K562 (cell line): ENCODE data around the gene ACSF2. TPM values are rescaled to one million over a fixed set of nuclear protein-coding genes. Genes with fewer than 3 reads are reported as not detected.

Experiments used
- FIP1L1 ChIP-seq: fragments of 200-400 bp; formaldehyde crosslinking; IDR thresholded peaks from 2 replicates; pipeline ENCODE4 v1.6.1; 2018; ENCODE audit warnings: mild to moderate bottlenecking, low read depth, low read length; ENCODE audit not compliant: poor library complexity, severe bottlenecking
- GTF2A2 ChIP-seq: IDR thresholded peaks from 2 replicates; pipeline ENCODE4 v1.6.1; 2016; ENCODE audit warnings: mild to moderate bottlenecking, missing genetic modification characterization, missing compliant biosample characterization
- HLTF ChIP-seq: fragments of 450-650 bp; IDR thresholded peaks from 2 replicates; pipeline ENCODE4 v1.6.1; 2016
- KDM4B ChIP-seq, 2 experiments: fragments of 450-650 bp in 1 of 2; sonication (generic) in 1 of 2; IDR thresholded peaks; 2 replicates each; pipeline ENCODE4 v1.6.1; 2016 to 2017; ENCODE audit warnings: borderline replicate concordance in 2 of 2, antibody characterized with exemption in 1 of 2, low read depth in 1 of 2, mild to moderate bottlenecking in 1 of 2
- NCOA4 ChIP-seq: fragments of 450-650 bp; IDR thresholded peaks from 2 replicates; pipeline ENCODE4 v1.6.1; 2018; ENCODE audit warnings: mild to moderate bottlenecking; ENCODE audit not compliant: partially characterized antibody
- ZBTB1 ChIP-seq: sonication (generic); formaldehyde crosslinking; IDR thresholded peaks from 2 replicates; pipeline ENCODE4 v1.8.1; 2023; ENCODE audit warnings: missing genetic modification reagents, low read depth, mild to moderate bottlenecking, borderline replicate concordance
- ZNF134 ChIP-seq: fragments of 250-450 bp; sonication (Bioruptor Pico); conservative IDR thresholded peaks from 2 replicates; pipeline ENCODE4 v1.4.0; 2020
- ZNF232 ChIP-seq: sonication (generic); formaldehyde crosslinking; IDR thresholded peaks from 2 replicates; pipeline ENCODE4 v1.8.0; 2022; ENCODE audit warnings: mild to moderate bottlenecking, missing genetic modification reagents
- polyA plus RNA-seq, 8 experiments: library from polyadenylated mRNA; depleted of rRNA in 4 of 8; stranded (reverse) in 5 of 8; unstranded in 3 of 8; fragments of >200 nt; fragmentation: Nextera tagmentation in 2 of 8; fragmentation: Illumina TruSeq in 1 of 8; extraction: Ambion mirVana in 2 of 8; extraction: Trizol in 1 of 8; gene quantifications; 2 replicates each; pipeline versions ENCODE4 v1.2.1 to v1.2.3, GENCODE V29; 2011 to 2014; ENCODE audit warnings: inconsistent platforms in 1 of 8, missing spikeins in 1 of 8
- total RNA-seq, 7 experiments: library from RNA; depleted of rRNA in 6 of 7; stranded (reverse); fragments of >200 nt in 6 of 7; fragmentation: Illumina TruSeq in 2 of 7; extraction: Trizol in 2 of 7; gene quantifications; 2 replicates each; pipeline versions ENCODE4 v1.2.1 to v1.2.3, GENCODE V29; 2011 to 2021; ENCODE audit warnings: low replicate concordance in 1 of 7
- TF ChIP-seq, protein P1 (sequence below): sonication (generic); formaldehyde crosslinking; IDR thresholded peaks from 2 replicates; pipeline ENCODE4 v1.8.0; 2022; ENCODE audit warnings: mild to moderate bottlenecking, missing genetic modification reagents
- TF ChIP-seq, protein P2 (sequence below), 3 experiments: fragments of 200-800 bp in 1 of 3; sonication (Bioruptor generic) in 1 of 3; sonication (generic) in 1 of 3; formaldehyde crosslinking in 1 of 3; IDR thresholded peaks; 2 replicates each; pipeline versions ENCODE4 v1.6.1 to v1.8.0; 2016 to 2022; ENCODE audit warnings: mild to moderate bottlenecking in 2 of 3, missing compliant biosample characterization in 2 of 3, missing genetic modification characterization in 2 of 3, missing genetic modification reagents in 1 of 3
- TF ChIP-seq, protein P3 (sequence below): fragments of 450-650 bp; formaldehyde crosslinking; IDR thresholded peaks from 2 replicates; pipeline ENCODE4 v1.4.0; 2020; ENCODE audit warnings: mild to moderate bottlenecking, moderate library complexity
- TF ChIP-seq, protein P4 (sequence below): fragments of 450-650 bp; conservative IDR thresholded peaks from 2 replicates; pipeline ENCODE4 v1.6.1; 2016; ENCODE audit warnings: missing genetic modification characterization, low read depth, mild to moderate bottlenecking, missing compliant biosample characterization, moderate library complexity

The ACSF2 gene
- total and polyA plus RNA-seq, 9 of the 15 experiments (the other 6 are each of a cell fraction or from before 2014, with no cell fraction given): 0.89 to 6.1 (median 3.5) TPM

DNA sequence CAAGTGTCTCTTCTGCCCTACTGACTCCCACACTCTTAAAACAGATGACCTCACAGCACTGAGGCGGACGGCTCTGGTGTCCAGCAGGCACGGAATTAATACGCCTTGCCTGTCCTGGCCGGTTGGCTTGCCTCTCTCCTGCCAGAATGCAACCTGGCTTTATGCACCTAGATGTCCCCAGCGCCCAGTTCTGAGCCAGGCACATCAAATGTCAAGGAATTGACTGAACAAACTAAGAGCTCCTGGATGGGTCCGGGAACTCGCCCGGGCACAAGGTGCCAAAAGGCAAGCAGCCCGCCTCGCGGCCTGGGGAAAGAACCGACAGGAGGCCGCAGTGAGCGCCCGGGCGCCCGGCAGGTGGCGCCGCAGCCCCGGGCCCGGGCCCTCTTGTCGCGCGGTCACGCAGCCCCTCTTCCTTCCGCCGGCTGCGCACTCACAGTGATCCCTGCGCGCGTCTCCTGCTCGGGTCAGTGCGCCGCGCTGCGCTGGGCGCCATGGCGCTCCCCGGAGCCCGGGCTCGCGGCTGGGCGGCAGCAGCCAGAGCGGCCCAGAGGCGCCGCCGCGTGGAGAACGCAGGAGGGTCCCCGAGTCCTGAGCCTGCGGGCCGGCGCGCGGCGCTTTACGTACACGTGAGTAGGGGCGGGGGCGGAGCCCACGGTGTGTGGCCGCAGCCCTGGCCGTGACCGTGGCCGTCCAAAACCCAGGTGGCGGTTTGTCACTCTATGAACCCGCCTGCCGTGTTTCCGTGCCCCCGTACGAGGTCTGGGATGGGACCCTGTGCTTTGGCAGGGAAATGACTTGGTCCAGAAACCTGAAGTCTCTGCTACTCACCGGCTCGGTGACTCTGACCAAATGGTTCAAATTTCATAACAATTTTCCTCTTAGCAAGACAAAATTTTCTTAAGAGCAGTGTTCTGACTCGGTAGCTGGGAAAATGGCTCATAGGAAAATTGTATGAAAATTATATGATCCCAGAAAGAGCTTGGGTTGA is 52.7 kb downstream of the ACSF2 start, which contains the start of gene RSAD1 (continued):
- TF ChIP-seq, protein P1, sequence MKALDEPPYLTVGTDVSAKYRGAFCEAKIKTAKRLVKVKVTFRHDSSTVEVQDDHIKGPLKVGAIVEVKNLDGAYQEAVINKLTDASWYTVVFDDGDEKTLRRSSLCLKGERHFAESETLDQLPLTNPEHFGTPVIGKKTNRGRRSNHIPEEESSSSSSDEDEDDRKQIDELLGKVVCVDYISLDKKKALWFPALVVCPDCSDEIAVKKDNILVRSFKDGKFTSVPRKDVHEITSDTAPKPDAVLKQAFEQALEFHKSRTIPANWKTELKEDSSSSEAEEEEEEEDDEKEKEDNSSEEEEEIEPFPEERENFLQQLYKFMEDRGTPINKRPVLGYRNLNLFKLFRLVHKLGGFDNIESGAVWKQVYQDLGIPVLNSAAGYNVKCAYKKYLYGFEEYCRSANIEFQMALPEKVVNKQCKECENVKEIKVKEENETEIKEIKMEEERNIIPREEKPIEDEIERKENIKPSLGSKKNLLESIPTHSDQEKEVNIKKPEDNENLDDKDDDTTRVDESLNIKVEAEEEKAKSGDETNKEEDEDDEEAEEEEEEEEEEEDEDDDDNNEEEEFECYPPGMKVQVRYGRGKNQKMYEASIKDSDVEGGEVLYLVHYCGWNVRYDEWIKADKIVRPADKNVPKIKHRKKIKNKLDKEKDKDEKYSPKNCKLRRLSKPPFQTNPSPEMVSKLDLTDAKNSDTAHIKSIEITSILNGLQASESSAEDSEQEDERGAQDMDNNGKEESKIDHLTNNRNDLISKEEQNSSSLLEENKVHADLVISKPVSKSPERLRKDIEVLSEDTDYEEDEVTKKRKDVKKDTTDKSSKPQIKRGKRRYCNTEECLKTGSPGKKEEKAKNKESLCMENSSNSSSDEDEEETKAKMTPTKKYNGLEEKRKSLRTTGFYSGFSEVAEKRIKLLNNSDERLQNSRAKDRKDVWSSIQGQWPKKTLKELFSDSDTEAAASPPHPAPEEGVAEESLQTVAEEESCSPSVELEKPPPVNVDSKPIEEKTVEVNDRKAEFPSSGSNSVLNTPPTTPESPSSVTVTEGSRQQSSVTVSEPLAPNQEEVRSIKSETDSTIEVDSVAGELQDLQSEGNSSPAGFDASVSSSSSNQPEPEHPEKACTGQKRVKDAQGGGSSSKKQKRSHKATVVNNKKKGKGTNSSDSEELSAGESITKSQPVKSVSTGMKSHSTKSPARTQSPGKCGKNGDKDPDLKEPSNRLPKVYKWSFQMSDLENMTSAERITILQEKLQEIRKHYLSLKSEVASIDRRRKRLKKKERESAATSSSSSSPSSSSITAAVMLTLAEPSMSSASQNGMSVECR (CRISPR knock-in tag): peak; percentile 75
- TF ChIP-seq, protein P2, sequence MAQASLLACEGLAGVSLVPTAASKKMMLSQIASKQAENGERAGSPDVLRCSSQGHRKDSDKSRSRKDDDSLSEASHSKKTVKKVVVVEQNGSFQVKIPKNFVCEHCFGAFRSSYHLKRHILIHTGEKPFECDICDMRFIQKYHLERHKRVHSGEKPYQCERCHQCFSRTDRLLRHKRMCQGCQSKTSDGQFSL (CRISPR knock-in tag; IDR thresholded peaks at IDR 0.05): 0 out of 2 replicates have a peak, but pooled peaks have one; percentile 59
- TF ChIP-seq, protein P2 (tag; IDR thresholded peaks at IDR 0.05): no peak
- TF ChIP-seq KDM4B (IDR thresholded peaks at IDR 0.05; ENCODE audit: borderline replicate concordance in 2 of 2, low read depth in 1 of 2) (peak in 1 of 2 experiments; percentile 26; a peak in 1 of 4 replicates), ZNF134 (CRISPR knock-in tag) (no peak), NCOA4 (no peak), FIP1L1 (peak; percentile 94), HLTF (no peak), ZBTB1 (CRISPR knock-in tag) (peak; percentile 84), GTF2A2 (no peak), ZNF232 (CRISPR knock-in tag) (no peak)
- TF ChIP-seq, protein P3, sequence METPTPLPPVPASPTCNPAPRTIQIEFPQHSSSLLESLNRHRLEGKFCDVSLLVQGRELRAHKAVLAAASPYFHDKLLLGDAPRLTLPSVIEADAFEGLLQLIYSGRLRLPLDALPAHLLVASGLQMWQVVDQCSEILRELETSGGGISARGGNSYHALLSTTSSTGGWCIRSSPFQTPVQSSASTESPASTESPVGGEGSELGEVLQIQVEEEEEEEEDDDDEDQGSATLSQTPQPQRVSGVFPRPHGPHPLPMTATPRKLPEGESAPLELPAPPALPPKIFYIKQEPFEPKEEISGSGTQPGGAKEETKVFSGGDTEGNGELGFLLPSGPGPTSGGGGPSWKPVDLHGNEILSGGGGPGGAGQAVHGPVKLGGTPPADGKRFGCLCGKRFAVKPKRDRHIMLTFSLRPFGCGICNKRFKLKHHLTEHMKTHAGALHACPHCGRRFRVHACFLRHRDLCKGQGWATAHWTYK: peak; percentile 72
- TF ChIP-seq, protein P4, sequence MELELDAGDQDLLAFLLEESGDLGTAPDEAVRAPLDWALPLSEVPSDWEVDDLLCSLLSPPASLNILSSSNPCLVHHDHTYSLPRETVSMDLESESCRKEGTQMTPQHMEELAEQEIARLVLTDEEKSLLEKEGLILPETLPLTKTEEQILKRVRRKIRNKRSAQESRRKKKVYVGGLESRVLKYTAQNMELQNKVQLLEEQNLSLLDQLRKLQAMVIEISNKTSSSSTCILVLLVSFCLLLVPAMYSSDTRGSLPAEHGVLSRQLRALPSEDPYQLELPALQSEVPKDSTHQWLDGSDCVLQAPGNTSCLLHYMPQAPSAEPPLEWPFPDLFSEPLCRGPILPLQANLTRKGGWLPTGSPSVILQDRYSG (tag): 0 out of 2 replicates have a peak, but pooled peaks have one; percentile 24
